H1 (cell line): ENCODE results near the gene PRR5L. TPM values are rescaled to one million over a fixed set of nuclear protein-coding genes. Genes with fewer than 3 reads are reported as not detected.

Experiments used
- CTCF ChIA-PET: fragments of 300-600 bp; sonication (Branson Sonifier 250); formaldehyde crosslinking; loops from one replicate; lab custom pipeline; 2021; ENCODE audit not compliant: partially characterized antibody; lab: Charles Lee
- POLR2A ChIA-PET: fragments of 300-600 bp; sonication (Branson Sonifier 250); formaldehyde crosslinking; loops from one replicate; lab custom pipeline; 2021; ENCODE audit warnings: inconsistent platforms; ENCODE audit not compliant: partially characterized antibody; lab: Charles Lee
- DNase-seq, 2 experiments: peaks; one replicate each; pipeline versions ENCODE4 v3.0.0 to v3.0.0-alpha.2; 2010 to 2022; ENCODE audit warnings: low spot score in 2 of 2, low read depth in 1 of 2, mixed read lengths in 1 of 2
- FAIRE-seq: peaks from 2 replicates; lab custom pipeline; 2011; peaks lifted over from hg19 to GRCh38; lab: Jason Lieb, UNC
- H2AFZ ChIP-seq: 2 replicates; pipeline ENCODE4 v1.8.1; 2012; ENCODE audit warnings: low read length, inconsistent platforms
- H2AK5ac ChIP-seq: 2 replicates; pipeline ENCODE4 v1.6.1; 2013; ENCODE audit warnings: low read depth, low read length
- H2BK120ac ChIP-seq: replicated peaks from 2 replicates; pipeline ENCODE3; 2013; ENCODE audit warnings: low read depth, low read length, inconsistent platforms
- H2BK12ac ChIP-seq: 2 replicates; pipeline ENCODE4 v1.6.1; 2013; ENCODE audit warnings: low read depth, low read length
- H2BK15ac ChIP-seq: 2 replicates; pipeline ENCODE4 v1.6.1; 2013; ENCODE audit warnings: low read length
- H2BK20ac ChIP-seq: 2 replicates; pipeline ENCODE4 v1.6.1; 2013; ENCODE audit warnings: low read length
- H2BK5ac ChIP-seq: 2 replicates; pipeline ENCODE4 v1.6.1; 2013; ENCODE audit warnings: low read depth, low read length
- H3K14ac ChIP-seq: 2 replicates; pipeline ENCODE4 v1.6.1; 2013; ENCODE audit warnings: inconsistent platforms; ENCODE audit not compliant: insufficient read length
- H3K18ac ChIP-seq: 2 replicates; pipeline ENCODE4 v1.6.1; 2013; ENCODE audit warnings: low read length; ENCODE audit errors: extremely low read depth
- H3K23ac ChIP-seq: 2 replicates; pipeline ENCODE4 v1.6.1; 2013; ENCODE audit warnings: inconsistent platforms; ENCODE audit not compliant: insufficient read length
- H3K23me2 ChIP-seq: 2 replicates; pipeline ENCODE4 v1.6.1; 2013; ENCODE audit warnings: low read depth, low read length
- H3K27ac ChIP-seq: 2 replicates; pipeline ENCODE4 v1.6.1; 2011; ENCODE audit warnings: low read depth, low read length, inconsistent platforms
- H3K27me3 ChIP-seq, 4 experiments: replicated peaks in 1 of 4; 1 replicate in 1 of 4; 2 replicates in 3 of 4; pipeline versions ENCODE4 v1.6.1 to v1.8.1; 2011 to 2013; ENCODE audit warnings: low read length in 3 of 4, mild to moderate bottlenecking in 3 of 4, inconsistent platforms in 2 of 4, mixed read lengths in 2 of 4, moderate library complexity in 1 of 4; ENCODE audit not compliant: control insufficient read depth in 3 of 4, insufficient read depth in 3 of 4; ENCODE audit errors: extremely low read depth in 1 of 4
- H3K36me3 ChIP-seq, 4 experiments: 2 replicates each; pipeline versions ENCODE4 v1.6.1 to v1.8.1; 2011 to 2013; ENCODE audit warnings: mild to moderate bottlenecking in 4 of 4, low read length in 3 of 4, moderate library complexity in 2 of 4, control low read depth in 1 of 4, inconsistent platforms in 1 of 4; ENCODE audit not compliant: insufficient read depth in 4 of 4, control insufficient read depth in 2 of 4
- H3K4ac ChIP-seq: replicated peaks from 2 replicates; pipeline ENCODE3; 2013; ENCODE audit warnings: low read length, low read depth, mixed read lengths, inconsistent platforms; ENCODE audit not compliant: insufficient read length
- H3K4me1 ChIP-seq, 4 experiments: replicated peaks in 1 of 4; 1 replicate in 1 of 4; 2 replicates in 3 of 4; pipeline versions ENCODE4 v1.6.1 to v1.8.1; 2011 to 2013; ENCODE audit warnings: low read length in 3 of 4, inconsistent platforms in 2 of 4, mixed read lengths in 1 of 4; ENCODE audit not compliant: insufficient read depth in 4 of 4, control insufficient read depth in 3 of 4
- H3K4me2 ChIP-seq, 2 experiments: 2 replicates each; pipeline versions ENCODE4 v1.6.1 to v1.8.1; 2011 to 2013; ENCODE audit warnings: low read depth in 2 of 2, low read length in 2 of 2, control low read depth in 1 of 2, inconsistent platforms in 1 of 2, mild to moderate bottlenecking in 1 of 2; ENCODE audit not compliant: insufficient read depth in 1 of 2
- H3K4me3 ChIP-seq, 4 experiments: fragments of 200-600, 300-600 bp in 1 of 4; sonication (generic), shearing (Covaris generic), sonication (Bioruptor Twin) in 1 of 4; 2 replicates each; pipeline versions ENCODE4 v1.5.1 to v1.8.1; 2011 to 2016; ENCODE audit warnings: low read length in 4 of 4, low read depth in 3 of 4, control low read depth in 2 of 4, inconsistent platforms in 2 of 4, mild to moderate bottlenecking in 2 of 4, mixed read lengths in 1 of 4, moderate library complexity in 1 of 4; ENCODE audit not compliant: insufficient read depth in 2 of 4; ENCODE audit errors: extremely low read depth in 1 of 4
- H3K56ac ChIP-seq: replicated peaks from 2 replicates; pipeline ENCODE3; 2013; ENCODE audit warnings: low read depth, mild to moderate bottlenecking, mixed read lengths, low read length, inconsistent platforms; ENCODE audit not compliant: insufficient read length
- H3K79me1 ChIP-seq: 2 replicates; pipeline ENCODE4 v1.6.1; 2013; ENCODE audit warnings: low read depth, low read length, control low read depth
- H3K79me2 ChIP-seq, 2 experiments: 2 replicates each; pipeline versions ENCODE4 v1.6.1 to v1.8.1; 2012 to 2013; ENCODE audit warnings: low read length in 2 of 2, mild to moderate bottlenecking in 2 of 2, inconsistent platforms in 1 of 2; ENCODE audit not compliant: insufficient read depth in 2 of 2, control insufficient read depth in 1 of 2
- H3K9ac ChIP-seq, 4 experiments: replicated peaks in 1 of 4; 1 replicate in 1 of 4; 2 replicates in 3 of 4; pipeline versions ENCODE4 v1.6.1 to v1.8.1; 2011 to 2013; ENCODE audit warnings: low read depth in 3 of 4, low read length in 3 of 4, control low read depth in 2 of 4, mild to moderate bottlenecking in 2 of 4, moderate library complexity in 2 of 4, inconsistent platforms in 1 of 4; ENCODE audit errors: extremely low read depth in 1 of 4
- H3K9me3 ChIP-seq, 2 experiments: 2 replicates each; pipeline versions ENCODE4 v1.6.1 to v1.8.1; 2012 to 2013; ENCODE audit warnings: mild to moderate bottlenecking in 2 of 2, moderate library complexity in 2 of 2, control low read depth in 1 of 2, inconsistent platforms in 1 of 2, low read depth in 1 of 2, low read length in 1 of 2, mixed read lengths in 1 of 2; ENCODE audit not compliant: insufficient read depth in 2 of 2
- H4K20me1 ChIP-seq, 2 experiments: replicated peaks in 1 of 2; 2 replicates each; pipeline versions ENCODE3 to v1.8.1; 2011 to 2013; ENCODE audit warnings: inconsistent platforms in 2 of 2, low read length in 2 of 2, mild to moderate bottlenecking in 1 of 2; ENCODE audit not compliant: insufficient read depth in 2 of 2, control insufficient read depth in 1 of 2
- H4K5ac ChIP-seq: 2 replicates; pipeline ENCODE4 v1.6.1; 2013; ENCODE audit warnings: low read length, low read depth, mixed read lengths, inconsistent platforms; ENCODE audit not compliant: insufficient read length
- H4K8ac ChIP-seq: 2 replicates; pipeline ENCODE4 v1.8.0; 2013; ENCODE audit warnings: mild to moderate bottlenecking, moderate library complexity, low read length, inconsistent platforms; ENCODE audit not compliant: insufficient read depth; ENCODE audit errors: extremely low read depth
- H4K91ac ChIP-seq: replicated peaks from 2 replicates; pipeline ENCODE3; 2013; ENCODE audit warnings: low read length, mixed read lengths, inconsistent platforms; ENCODE audit not compliant: insufficient read length
- ATF2 ChIP-seq: IDR thresholded peaks from 2 replicates; pipeline ENCODE4 v1.6.1; 2012; ENCODE audit warnings: low read length, inconsistent platforms
- BCL11A ChIP-seq, 2 experiments: IDR thresholded peaks; one replicate each; pipeline ENCODE4 v1.6.1; 2011; ENCODE audit warnings: low read depth in 2 of 2, low read length in 2 of 2, mild to moderate bottlenecking in 2 of 2
- CREB1 ChIP-seq: IDR thresholded peaks from 2 replicates; pipeline ENCODE4 v1.6.1; 2012; ENCODE audit warnings: inconsistent platforms
- FOSL1 ChIP-seq: IDR thresholded peaks from 2 replicates; pipeline ENCODE4 v1.6.1; 2011; ENCODE audit warnings: mild to moderate bottlenecking, low read depth, low read length, moderate library complexity; ENCODE audit not compliant: insufficient read depth
- KDM1A ChIP-seq: fragments of 200-600, 300-600 bp; sonication (generic); IDR thresholded peaks from 2 replicates; pipeline ENCODE4 v1.7.1; 2016; ENCODE audit warnings: mild to moderate bottlenecking, low read length, borderline replicate concordance
- SAP30 ChIP-seq: fragments of 300-600 bp; sonication (generic); IDR thresholded peaks from 2 replicates; pipeline ENCODE4 v1.7.1; 2012; ENCODE audit warnings: low read length, moderate library complexity, mild to moderate bottlenecking, inconsistent platforms; ENCODE audit not compliant: insufficient read depth, insufficient replicate concordance
- SP1 ChIP-seq: IDR thresholded peaks from 2 replicates; pipeline ENCODE4 v1.6.1; 2011; ENCODE audit warnings: low read depth, low read length
- WGBS, 2 experiments: shearing (Covaris generic) in 1 of 2; methylation state at CpG; one replicate each; pipeline versions ENCODE4 v1.1.6 to v1.1.7; 2013 to 2015; ENCODE audit warnings: low lambda C conversion rate in 2 of 2, mixed read lengths in 2 of 2, inconsistent platforms in 1 of 2, low coverage in 1 of 2, missing lambda C conversion rate in 1 of 2; ENCODE audit not compliant: insufficient replicate concordance in 2 of 2, insufficient coverage in 1 of 2, insufficient read length in 1 of 2; ENCODE audit errors: extremely low coverage in 1 of 2, missing lambda C conversion rate in 1 of 2; 5-methylcytosine and 5-hydroxymethylcytosine counted together
- polyA plus RNA-seq, 7 experiments: library from polyadenylated mRNA; depleted of rRNA in 3 of 7; stranded (reverse) in 5 of 7; unstranded in 2 of 7; fragments of >200 nt in 5 of 7; fragments of 200-250 nt in 2 of 7; gene quantifications; 1 replicate in 5 of 7; 2 replicates in 1 of 7; 4 replicates in 1 of 7; pipeline versions ENCODE4 v1.2.1 to v1.2.3, GENCODE V29; 2011 to 2013; ENCODE audit warnings: missing spikeins in 2 of 7, mixed read lengths in 2 of 7
- total RNA-seq: library from RNA; stranded (reverse); fragmentation: NEBNext Ultra II Directional; extraction: Animal tissue kit (Norgen Biotek cat#: 25700); gene quantifications from 2 replicates; pipeline ENCODE4 v1.2.1, GENCODE V29; 2021

Gene PRR5L
- total and polyA plus RNA-seq, 2 of the 8 experiments (the other 6 are each of a cell fraction or from before 2014, with no cell fraction given): 6.6 to 10.1 TPM

DNA sequence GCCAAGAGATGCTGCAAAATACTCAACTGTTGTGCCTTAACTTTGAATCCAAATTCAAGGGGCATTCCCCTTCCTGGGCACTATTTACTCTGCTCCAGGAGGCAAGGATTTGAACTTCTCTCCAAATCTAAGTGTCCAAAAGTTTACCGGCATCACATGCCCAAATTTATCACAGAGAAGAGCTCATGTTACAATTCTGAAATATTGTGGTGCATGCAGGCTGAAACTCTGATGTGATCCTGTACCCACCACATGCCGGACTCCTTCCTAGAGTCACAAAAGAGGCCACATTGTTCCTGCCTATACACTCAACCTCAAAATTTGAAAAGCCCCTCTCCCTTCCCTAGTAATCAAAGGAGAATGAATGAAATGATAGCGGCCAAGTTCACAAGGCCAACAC, 212.7 kb downstream of the PRR5L start:
- peak overlapping the region in 1 of 4 experiments; percentile 49; a peak in 1 of 7 replicates for H3K9ac ChIP-seq
- H3K23me2 ChIP-seq: peaks cover 2% of the 10 kb centered on the region; the same call in 1 of the 2 replicates
- no peak overlapping the region for H2AFZ ChIP-seq
- peak overlapping the region; percentile 53 to 73 for H3K4me2 ChIP-seq
- POLR2A ChIA-PET: interaction anchor here (0.8 to 2.0 kb wide), 3 partner anchors 9 to 238 kb away, joined by 3 to 7 read pairs (median 3); no protein-coding TSS in a partner anchor
- DNase-seq: no peak
- H3K27ac ChIP-seq: no peak overlapping the region
- H3K4me3 ChIP-seq: peak overlapping the region; percentile 95 to 96 (median 96); a peak in 5 of 8 replicates
- H3K36me3 ChIP-seq: no peaks in the 10 kb centered on the region
- H3K4me1 ChIP-seq: no peaks in the 10 kb centered on the region; a peak in 2 of 7 replicates
- 0 out of 4 replicates have a peak, but pooled peaks cover 0 to 6% of the 10 kb centered on the region in 2 experiments for H3K79me2 ChIP-seq
- H3K79me1 ChIP-seq: no peaks in the 10 kb centered on the region; the same call in 1 of the 2 replicates
- H4K8ac ChIP-seq: no peak overlapping the region
- H3K23ac ChIP-seq: no peak overlapping the region
- H4K91ac ChIP-seq: no peak overlapping the region
- peaks cover 0 to 9% of the 10 kb centered on the region in 2 experiments for H4K20me1 ChIP-seq
- H3K18ac ChIP-seq: no peak overlapping the region
- H3K9me3 ChIP-seq: no peaks in the 10 kb centered on the region
- no peak overlapping the region for H2BK15ac ChIP-seq
- no peak overlapping the region for H2BK20ac ChIP-seq
- CTCF ChIA-PET: interaction anchor here (0.5 to 1.8 kb wide), 10 partner anchors 10 to 1678 kb away, joined by 3 to 8 read pairs (median 3); no protein-coding TSS in a partner anchor
- no peak overlapping the region for H2BK12ac ChIP-seq
- FAIRE-seq: no peak
- H3K4ac ChIP-seq: no peak overlapping the region
- WGBS, 2 experiments: 77% methylated on average over 3 of the region's 3 CpGs; no CpG with 5 or more reads in 1 of the 2 experiments
- TF ChIP-seq SP1: no peak
- no peak for TF ChIP-seq FOSL1
- TF ChIP-seq CREB1: no peak
- TF ChIP-seq SAP30: no peak
- no peak for TF ChIP-seq ATF2
- no peak for TF ChIP-seq BCL11A (IDR thresholded peaks at IDR 0.05; ENCODE audit: low read depth in 2 of 2, low read length in 2 of 2)
- TF ChIP-seq KDM1A: no peak
- no peak overlapping the region for H3K56ac ChIP-seq
- no peak overlapping the region for H2BK5ac ChIP-seq
- H4K5ac ChIP-seq: no peak overlapping the region
- no peak overlapping the region for H2AK5ac ChIP-seq
- no peak overlapping the region for H3K14ac ChIP-seq
- H3K27me3 ChIP-seq: no peaks in the 10 kb centered on the region; a peak in 2 of 7 replicates
- no peak overlapping the region for H2BK120ac ChIP-seq
